ENCODE results near the gene ZC3H13. TPM values are rescaled to one million over a fixed set of nuclear protein-coding genes. Genes with fewer than 3 reads are reported as not detected.

Gene ZC3H13
- total RNA-seq, 1 experiment from 2014 or later = 61.9 TPM

DNA sequence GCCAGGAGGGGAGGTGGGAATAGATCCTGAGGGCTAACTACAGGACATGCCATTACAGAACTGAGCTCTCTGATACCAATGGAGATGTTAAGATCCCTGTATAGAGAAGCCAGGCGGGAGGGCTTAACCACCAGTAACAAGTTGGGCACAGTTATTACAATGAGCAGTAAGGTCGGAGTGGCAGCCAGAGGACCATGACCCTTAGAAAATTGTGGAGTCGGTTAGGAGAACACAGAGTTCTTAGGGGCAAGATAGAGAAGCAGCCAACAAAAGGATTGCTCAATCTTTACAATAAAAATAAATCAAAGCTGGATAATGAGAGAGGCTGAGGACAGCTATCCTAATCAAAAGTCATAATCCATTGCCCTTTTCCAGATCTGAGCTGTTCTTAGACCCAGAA, 41.9 kb upstream of the ZC3H13 start:
- no peaks in the 10 kb centered on the region for H3K79me2 ChIP-seq (ENCODE audit: insufficient read depth, low read length)
- no peak overlapping the region for H2AFZ ChIP-seq (ENCODE audit: low read length)
- no peak overlapping the region for H2BK120ac ChIP-seq (ENCODE audit: low read depth, low read length, poor library complexity, severe bottlenecking)
- Mint-ChIP-seq H3K27ac (no peak overlapping the region), H3K4me1 (no peaks in the 10 kb centered on the region), H3K4me3 (no peak overlapping the region), H3K36me3 (ENCODE audit: insufficient read depth in 1 of 3, low read depth in 3 of 3) (no peaks in the 10 kb centered on the region), H3K27me3 (ENCODE audit: low read depth) (peaks cover 1% of the 10 kb centered on the region; the same call in 1 of the 2 replicates), H3K9me3 (no peaks in the 10 kb centered on the region)
- H3K27ac ChIP-seq (ENCODE audit: insufficient read length, low read depth, low read length) = no peak overlapping the region
- no peak overlapping the region for H3T11ph ChIP-seq (ENCODE audit: low read length)
- H3K4me1 ChIP-seq (ENCODE audit: insufficient read depth, low read length) = no peaks in the 10 kb centered on the region
- no peaks in the 10 kb centered on the region for H3K79me1 ChIP-seq (ENCODE audit: insufficient read depth, low read depth, low read length, poor library complexity, severe bottlenecking)
- no peak overlapping the region for H3K56ac ChIP-seq (ENCODE audit: insufficient read length, low read depth, low read length)
- no peak overlapping the region for H3K4ac ChIP-seq (ENCODE audit: low read depth, low read length)
- H2AK5ac ChIP-seq (ENCODE audit: insufficient read length, low read length) = no peak overlapping the region
- no peak overlapping the region for H4K8ac ChIP-seq (replicated peaks; ENCODE audit: insufficient read length, low read depth, low read length)
- WGBS (ENCODE audit: extremely low coverage, insufficient read length, low lambda C conversion rate) = no CpG with 5 or more reads among the region's 3 CpGs
- no peaks in the 10 kb centered on the region for H4K20me1 ChIP-seq (ENCODE audit: control insufficient read depth, insufficient read depth, insufficient read length)
- no peak overlapping the region for H4K91ac ChIP-seq (ENCODE audit: insufficient read length, low read depth, low read length)
- DNase-seq = no peak
- H3K23ac ChIP-seq (ENCODE audit: insufficient read length, low read depth, low read length) = no peak overlapping the region
- H3K23me2 ChIP-seq (ENCODE audit: insufficient read length, low read depth, low read length, poor library complexity, severe bottlenecking) = no peaks in the 10 kb centered on the region
- H4K5ac ChIP-seq (ENCODE audit: insufficient read length, low read depth, low read length) = no peak overlapping the region
- no peaks in the 10 kb centered on the region for H3K27me3 ChIP-seq (ENCODE audit: insufficient read depth, low read length)
- H3K4me2 ChIP-seq (ENCODE audit: insufficient read depth, insufficient read length, low read length) = no peak overlapping the region
- H2BK20ac ChIP-seq (ENCODE audit: low read depth, low read length, poor library complexity, severe bottlenecking) = no peak overlapping the region
- H3K14ac ChIP-seq (ENCODE audit: insufficient read depth, low read length) = no peak overlapping the region
- H2BK15ac ChIP-seq (ENCODE audit: low read depth, low read length) = no peak overlapping the region
- H2BK12ac ChIP-seq (ENCODE audit: insufficient read length, low read depth, low read length) = no peak overlapping the region
- no peak overlapping the region for H3K18ac ChIP-seq (ENCODE audit: insufficient read length, low read depth, low read length)
- no peak overlapping the region for H2BK5ac ChIP-seq (ENCODE audit: insufficient read length, low read length)
- TF ChIP-seq, protein P1, sequence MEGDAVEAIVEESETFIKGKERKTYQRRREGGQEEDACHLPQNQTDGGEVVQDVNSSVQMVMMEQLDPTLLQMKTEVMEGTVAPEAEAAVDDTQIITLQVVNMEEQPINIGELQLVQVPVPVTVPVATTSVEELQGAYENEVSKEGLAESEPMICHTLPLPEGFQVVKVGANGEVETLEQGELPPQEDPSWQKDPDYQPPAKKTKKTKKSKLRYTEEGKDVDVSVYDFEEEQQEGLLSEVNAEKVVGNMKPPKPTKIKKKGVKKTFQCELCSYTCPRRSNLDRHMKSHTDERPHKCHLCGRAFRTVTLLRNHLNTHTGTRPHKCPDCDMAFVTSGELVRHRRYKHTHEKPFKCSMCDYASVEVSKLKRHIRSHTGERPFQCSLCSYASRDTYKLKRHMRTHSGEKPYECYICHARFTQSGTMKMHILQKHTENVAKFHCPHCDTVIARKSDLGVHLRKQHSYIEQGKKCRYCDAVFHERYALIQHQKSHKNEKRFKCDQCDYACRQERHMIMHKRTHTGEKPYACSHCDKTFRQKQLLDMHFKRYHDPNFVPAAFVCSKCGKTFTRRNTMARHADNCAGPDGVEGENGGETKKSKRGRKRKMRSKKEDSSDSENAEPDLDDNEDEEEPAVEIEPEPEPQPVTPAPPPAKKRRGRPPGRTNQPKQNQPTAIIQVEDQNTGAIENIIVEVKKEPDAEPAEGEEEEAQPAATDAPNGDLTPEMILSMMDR (conservative IDR thresholded peaks at IDR 0.05) = no peak
- H3K9me3 ChIP-seq (ENCODE audit: control insufficient read depth, low read depth, low read length) = no peaks in the 10 kb centered on the region
- H3K9ac ChIP-seq (ENCODE audit: extremely low read depth, insufficient read length, low read length) = no peak overlapping the region

Data from H9 (cell line).